Measurements from ENCODE around the gene ZIC2.

Gene ZIC2

DNA sequence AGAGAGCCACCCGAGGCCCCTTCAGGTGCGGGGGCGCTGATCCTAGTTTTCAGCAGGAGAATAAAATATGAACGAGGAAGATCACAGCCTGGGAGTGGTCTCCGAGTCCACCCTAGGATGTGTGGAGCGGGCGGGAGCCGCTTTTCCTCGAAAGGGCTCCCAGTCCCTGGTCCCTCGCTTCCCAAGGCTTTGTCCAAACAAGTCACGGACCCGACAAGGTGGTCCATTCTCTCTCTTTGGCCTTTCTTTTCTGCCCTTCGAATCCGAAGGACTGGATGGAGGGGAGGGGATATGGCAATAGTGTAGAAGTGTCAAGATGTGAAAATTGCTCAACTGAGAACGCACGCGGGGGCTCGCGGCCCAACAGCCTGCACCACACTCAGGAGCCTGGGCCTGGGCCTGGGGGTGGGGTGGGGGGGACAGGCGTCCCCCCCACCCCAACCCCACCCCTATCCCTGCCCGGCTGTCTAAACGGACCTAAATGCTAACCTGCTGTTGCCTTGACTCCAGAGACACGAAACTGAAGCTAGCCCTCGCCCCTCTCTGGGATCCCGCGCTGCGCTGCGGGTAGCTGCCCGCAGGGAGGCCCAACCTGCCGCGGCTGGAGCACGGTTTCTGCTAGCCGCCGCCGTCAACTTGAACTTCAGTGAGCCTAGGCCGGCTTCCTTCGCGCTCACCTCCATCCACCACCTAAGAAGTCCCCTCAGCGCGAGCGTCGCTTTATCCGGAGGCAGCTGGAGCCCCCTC is 7.1 kb downstream of the ZIC2 start:
- no peak for DNase-seq

DNA sequence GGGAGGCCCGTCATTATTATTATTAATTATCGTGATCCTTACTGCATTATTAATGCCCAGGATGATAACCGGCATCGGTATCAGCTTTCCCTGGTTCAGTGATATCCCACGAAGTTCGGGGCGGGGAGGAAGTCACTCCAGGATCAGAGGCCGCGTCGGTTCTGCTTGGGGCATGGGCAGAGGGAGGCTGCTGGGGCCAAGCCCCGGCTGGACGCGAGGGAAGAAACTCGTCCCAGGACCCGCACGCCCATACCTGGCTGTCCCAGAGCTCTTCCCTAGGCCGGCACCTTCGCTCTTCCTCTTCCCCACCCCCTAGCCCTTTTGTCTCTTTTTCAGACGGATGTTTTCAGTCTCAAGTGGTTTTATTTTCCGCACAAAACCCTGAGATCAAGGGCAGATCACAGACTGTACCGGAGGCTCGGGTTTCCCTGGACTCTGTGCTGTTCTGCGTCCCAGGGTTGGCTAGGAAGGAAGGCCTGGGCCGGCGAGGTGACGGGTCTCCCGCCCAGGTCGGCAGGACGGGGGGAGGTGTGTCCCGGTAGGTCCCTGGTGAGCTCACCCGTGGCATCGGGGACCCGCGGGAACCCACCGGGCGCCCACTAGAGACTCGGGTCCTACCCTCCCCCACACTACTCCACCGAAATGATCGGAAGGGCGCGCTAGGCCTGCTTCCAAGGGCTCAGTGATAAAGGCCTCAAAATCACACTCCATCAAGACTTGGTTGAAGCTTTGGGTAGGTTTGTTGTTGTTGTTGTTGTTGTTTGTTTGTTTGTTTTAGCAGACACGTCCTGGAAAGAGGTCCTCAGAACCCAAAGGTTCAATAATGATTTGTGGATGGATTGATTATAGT is 7.9 kb downstream of the ZIC2 start:
- no peak for DNase-seq

DNA sequence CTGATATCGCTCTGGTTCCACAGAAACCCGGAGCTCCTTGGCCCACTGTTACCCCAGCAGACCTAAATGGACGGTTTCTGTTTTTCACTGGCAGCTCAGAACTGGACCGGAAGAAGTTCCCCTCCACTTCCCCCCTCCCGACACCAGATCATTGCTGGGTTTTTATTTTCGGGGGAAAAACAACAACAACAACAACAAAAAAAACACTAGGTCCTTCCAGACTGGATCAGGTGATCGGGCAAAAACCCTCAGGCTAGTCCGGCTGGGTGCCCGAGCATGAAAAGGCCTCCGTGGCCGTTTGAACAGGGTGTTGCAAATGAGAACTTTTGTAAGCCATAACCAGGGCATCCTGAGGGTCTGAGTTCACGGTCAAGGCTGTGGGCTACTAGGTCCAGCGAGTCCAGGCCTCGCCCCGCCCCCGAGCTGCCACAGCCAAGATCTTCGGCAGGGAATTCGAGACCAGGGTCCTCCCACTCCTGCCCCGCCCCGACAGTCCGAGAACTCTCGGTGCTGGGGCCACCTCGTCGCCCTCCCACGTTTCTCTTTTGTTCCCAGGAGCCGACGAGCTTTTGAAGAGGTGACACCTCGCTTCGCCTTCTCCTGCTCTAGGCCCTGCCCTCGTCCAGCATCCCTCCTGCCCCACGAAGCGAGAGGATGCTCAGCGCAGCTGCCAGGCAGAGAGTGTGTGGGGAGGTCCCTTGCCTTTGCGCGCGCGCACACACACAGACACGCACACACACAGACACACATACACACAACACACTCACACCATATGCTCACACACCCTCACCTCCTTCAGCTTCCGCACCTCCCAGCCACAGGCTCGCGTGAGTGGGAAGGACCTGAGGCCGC is 8.8 kb downstream of the ZIC2 start:
- DNase-seq = no peak

- no peak for DNase-seq
These were observed 9.6 kb downstream of the ZIC2 start for GRCh38 chr13:99991013-99991827.

- DNase-seq = no peak
These were observed 10.5 kb downstream of the ZIC2 start for GRCh38 chr13:99991828-99992775.

DNA sequence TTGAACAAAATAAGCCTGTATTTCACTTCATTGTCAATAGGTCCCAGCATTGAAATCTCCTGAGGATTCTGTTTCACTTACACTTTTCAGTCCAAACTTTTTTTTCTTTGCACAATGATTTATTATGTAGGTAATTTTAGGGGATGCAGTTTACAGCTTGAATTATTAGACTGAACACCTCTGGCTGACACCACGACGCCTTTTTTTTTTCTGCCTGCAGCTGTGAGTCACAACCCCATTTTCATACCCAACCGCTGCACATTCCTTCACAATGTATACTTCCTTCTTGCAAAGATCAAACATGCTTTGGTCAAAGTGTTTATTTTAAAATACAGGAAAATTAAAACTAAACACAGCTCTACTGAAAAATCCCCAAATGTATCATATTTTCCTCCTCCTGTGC is 11.4 kb downstream of the ZIC2 start:
- no peak for DNase-seq

DNA sequence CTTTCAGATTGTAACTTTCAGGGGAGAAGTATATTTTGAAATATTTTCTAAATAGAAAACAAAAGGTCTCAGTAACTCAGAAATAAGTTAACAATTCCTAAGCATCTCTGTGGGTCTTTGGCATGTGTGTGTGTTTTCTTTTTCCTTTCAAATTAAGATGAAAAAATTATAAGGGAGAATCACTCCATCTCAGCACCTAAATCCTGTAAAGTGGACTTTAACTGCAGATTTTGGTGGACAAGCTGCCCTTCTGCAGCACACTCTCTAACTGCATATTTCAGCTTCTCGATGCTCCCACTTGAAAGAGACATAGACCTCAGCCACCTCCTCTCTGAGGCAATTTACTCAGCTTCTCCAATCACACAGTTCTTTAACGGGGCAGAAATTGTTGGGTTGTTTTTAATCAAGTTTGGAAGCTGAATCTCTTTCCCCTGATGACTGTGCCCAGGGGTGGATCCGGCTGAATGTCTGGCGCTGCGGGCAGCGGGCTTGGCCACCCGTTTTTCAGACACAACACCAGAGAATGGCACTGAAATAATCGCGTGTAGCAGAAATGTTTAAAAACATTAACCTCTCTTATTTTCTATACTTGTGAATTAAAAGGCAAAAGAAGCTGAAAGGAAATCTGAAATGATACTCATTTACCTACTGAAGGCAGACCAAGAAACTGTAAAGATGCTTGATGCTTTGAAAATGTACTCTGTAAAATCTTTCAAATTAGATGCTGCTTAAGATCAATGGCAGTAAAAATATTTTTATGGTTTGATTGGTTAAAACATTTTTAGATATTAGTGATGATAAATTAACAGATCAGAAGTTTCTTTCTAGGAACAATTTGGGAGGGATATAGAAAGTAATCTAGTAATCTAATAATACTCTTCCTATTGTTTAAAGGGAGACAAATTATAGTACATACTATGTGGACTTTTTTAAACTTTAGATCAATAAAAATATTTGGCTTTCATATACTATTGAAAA is 12.4 kb downstream of the ZIC2 start:
- no peak for DNase-seq

DNA sequence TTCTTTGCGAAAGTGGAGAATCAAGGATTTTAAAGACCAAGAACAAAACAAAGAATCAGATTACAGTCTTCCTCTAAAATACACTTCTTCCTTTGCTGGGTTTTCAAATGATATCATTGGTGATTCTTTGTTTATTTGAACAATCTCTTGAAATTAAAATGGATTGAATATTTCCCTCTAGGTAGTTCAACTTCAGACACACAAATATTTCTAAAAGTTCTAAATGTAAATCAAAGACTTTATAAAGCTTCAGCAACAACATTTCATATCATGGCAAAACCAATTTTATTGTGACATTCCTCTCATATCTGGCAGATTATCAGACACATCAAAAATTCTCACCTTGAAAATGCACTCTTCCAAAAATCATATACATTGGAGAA is 13.0 kb downstream of the ZIC2 start:
- DNase-seq = no peak

DNA sequence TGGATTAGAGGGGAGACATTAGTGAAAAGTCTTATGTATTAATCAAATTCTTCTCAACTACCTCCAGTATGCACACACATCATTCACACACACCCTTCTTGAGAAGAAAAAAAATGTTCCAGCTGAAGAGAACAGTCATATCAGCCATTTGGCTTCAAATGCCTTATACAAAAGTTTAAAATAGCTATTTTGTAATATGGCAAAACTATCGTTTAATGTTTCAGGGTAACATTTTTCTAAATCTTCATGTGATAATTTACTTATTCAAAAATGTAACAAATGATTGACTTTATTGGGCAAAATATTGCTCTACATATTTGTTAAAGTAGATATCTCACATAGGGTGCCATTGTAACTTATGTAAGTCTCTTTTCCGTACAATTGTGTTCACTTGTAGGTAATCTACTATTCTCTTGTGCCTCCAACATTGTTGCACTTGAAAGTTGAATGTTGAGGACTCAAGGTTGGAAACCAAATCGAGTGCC is 13.6 kb downstream of the ZIC2 start:
- DNase-seq = no peak

- no peak for DNase-seq
These were observed 14.2 kb downstream of the ZIC2 start for GRCh38 chr13:99995589-99996380.

- no peak for DNase-seq
These were observed 14.9 kb downstream of the ZIC2 start for GRCh38 chr13:99996381-99996973.

DNA sequence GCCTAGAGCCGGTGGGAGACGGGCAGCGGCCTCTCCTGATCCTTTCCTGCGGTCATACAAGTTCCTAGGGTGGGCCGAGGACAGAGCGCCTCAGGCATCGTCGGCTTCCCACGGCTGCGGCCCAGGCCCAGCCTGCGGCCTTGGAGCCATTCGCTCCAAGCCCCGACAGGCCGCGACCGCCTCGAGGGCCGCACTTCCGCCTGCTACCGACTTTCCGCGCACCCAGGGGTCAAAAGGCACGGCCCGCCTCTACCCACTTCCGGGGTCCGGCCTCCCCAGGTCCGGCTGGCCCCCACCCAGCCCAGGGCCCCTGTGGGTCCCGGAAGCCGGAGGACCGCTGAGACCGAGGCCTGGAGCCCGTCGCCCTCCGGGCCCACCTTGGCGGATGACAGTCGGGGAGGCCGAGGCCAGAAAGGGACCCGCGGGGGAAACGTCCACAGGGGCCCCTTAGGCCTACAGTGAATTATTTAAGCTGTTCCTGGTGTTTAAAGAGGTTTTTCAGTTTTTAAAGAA is 16.2 kb downstream of the ZIC2 start:
- DNase-seq = no peak

GRCh38 chr13:99998261-99998660 is 16.7 kb downstream of the ZIC2 start:
- DNase-seq = no peak

DNA sequence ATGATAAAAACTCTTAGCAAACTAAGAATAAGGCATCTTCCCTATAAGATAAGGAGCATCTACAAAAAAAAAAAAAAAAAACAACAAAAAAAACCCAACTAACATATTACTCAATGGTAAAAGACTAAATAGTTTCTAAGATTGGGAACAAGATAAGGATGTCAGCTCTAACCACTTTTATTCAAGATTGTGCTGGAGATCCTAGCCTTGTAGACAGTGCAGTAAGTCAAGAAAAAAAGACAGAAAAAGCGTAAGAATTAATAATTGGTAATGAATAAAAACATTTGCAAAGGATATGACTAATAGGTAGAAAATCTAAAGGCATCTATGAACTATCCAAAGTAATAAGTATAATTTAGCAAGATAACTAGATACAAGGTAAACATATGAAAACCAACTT is 33.0 kb downstream of the ZIC2 start:
- DNase-seq = no peak

- DNase-seq = no peak
These were observed 38.3 kb downstream of the ZIC2 start for GRCh38 chr13:100019780-100020356.

DNA sequence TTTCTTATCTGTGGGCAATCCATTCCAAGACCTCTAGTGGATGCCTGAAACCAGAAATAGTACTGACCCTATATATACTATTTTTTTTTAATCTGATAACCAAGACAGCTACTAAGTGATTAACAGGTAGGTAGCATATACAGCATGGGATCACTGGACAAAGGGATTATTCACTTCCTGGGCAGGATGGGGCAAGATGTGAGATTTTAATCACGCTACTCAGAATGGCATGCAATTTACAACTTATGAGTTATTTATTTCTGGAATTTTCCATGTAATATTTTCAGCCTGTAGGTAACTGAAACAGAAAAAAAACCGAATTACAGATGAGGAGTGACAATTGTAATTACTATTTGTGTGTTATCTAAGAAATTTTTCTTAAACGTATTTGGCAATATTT is 41.2 kb downstream of the ZIC2 start:
- no peak for DNase-seq

DNA sequence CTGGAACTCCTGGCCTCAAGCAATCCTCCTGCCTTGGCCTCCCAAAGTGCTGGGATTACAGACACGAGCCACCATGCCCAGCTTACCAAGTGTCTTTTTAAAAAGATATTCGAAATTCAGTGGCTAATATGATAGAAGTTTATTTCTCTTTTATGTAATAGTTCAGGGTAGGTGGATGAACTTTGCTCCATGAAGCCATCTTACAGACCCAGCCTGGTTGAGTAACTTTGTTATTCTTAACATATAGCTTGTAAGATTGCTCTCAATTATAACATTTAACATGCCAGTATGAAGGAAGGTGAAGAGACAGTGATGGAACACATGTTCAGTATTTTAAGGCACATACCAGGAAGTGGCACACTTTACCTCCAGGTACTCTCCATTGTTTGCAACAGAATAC is 42.4 kb downstream of the ZIC2 start:
- no peak for DNase-seq

- DNase-seq = no peak
These were observed 48.3 kb downstream of the ZIC2 start for GRCh38 chr13:100029933-100030332.

Measured in fibroblast of skin of right quadriceps (primary cell).